Measurements from ENCODE around the gene MYBPC2. TPM values are rescaled to one million over a fixed set of nuclear protein-coding genes. Genes with fewer than 3 reads are reported as not detected.

The MYBPC2 gene
- polyA plus RNA-seq, 6 donors from 2014 or later, result 0.44 to 6.6 (median 1.2) TPM; not detected in 1

DNA sequence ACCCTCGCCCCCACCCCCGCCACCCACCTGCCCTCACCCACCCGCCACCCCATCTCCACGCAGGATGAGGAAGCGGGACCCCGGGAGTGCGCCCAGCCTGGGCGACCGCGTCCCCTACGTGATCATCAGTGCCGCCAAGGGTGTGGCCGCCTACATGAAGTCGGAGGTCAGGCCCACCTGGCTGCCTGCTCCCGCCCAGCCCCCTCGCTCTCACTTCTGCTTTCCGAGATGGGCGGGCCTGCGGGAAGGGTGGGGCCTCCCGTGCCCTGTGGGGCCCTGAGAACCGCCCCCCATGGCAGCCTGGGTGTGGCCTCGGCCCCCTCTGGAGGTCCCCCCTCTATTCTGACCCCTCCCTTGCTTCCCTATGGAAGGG lies 17.0 kb upstream of the MYBPC2 start:
- peak overlapping the region; percentile 97 to 100 (median 99) for H3K27ac Mint-ChIP-seq
- peak; percentile 98 for DNase-seq
- no peaks in the 10 kb centered on the region for H3K27me3 Mint-ChIP-seq
- H3K9me3 Mint-ChIP-seq, result no peaks in the 10 kb centered on the region
- peak; percentile 71 to 72 for ATAC-seq (ENCODE audit: low read depth in 2 of 2)
- peak overlapping the region; percentile 82 to 98 (median 86) for H3K4me3 Mint-ChIP-seq
- peaks cover 40 to 53% (median 45%) of the 10 kb centered on the region in 3 donors for H3K4me1 Mint-ChIP-seq
- H3K36me3 Mint-ChIP-seq, result peaks cover 7 to 20% of the 10 kb centered on the region in 2 donors

DNA sequence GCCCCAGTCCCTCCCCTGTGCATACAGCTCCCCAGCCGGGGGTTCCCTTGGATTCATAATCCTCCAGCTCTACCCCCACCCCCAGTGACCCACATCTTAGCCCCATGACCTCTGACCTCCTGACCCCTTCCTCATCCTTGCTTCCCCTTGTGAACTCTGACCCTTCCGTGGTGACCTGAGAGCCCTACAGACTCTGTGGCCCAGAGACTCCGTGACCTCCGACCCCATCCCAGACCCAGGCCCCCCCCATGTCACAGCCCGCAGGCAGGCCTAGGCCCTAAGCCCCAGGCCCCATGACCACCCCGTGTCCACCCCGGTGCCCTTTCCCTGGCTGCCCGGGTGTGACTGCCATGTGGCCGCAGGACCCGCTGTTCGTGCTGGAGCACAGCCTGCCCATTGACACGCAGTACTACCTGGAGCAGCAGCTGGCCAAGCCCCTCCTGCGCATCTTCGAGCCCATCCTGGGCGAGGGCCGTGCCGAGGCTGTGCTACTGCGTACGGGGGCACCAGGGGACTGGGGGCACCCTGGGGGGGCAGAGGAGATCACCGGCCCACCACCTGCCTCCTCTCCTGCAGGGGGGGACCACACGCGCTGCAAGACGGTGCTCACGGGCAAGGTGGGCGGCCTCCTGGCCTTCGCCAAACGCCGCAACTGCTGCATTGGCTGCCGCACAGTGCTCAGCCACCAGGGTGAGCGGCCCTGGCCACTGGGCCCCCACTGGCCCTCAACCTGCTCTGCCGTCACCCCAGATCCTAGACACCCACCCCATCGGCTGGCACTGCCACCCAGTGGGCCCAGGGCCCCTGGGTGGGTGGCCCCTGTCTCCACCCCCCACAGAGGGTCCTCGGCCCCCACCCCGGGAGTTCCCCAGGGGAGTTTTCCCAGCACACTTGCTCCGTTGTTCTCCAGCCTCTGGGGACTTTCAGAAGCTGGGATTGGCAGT lies 16.4 kb upstream of the MYBPC2 start:
- no peaks in the 10 kb centered on the region for H3K27me3 Mint-ChIP-seq
- H3K4me3 Mint-ChIP-seq, result peak overlapping the region; percentile 79 to 98 (median 84)
- peak; percentile 21 for DNase-seq

DNA sequence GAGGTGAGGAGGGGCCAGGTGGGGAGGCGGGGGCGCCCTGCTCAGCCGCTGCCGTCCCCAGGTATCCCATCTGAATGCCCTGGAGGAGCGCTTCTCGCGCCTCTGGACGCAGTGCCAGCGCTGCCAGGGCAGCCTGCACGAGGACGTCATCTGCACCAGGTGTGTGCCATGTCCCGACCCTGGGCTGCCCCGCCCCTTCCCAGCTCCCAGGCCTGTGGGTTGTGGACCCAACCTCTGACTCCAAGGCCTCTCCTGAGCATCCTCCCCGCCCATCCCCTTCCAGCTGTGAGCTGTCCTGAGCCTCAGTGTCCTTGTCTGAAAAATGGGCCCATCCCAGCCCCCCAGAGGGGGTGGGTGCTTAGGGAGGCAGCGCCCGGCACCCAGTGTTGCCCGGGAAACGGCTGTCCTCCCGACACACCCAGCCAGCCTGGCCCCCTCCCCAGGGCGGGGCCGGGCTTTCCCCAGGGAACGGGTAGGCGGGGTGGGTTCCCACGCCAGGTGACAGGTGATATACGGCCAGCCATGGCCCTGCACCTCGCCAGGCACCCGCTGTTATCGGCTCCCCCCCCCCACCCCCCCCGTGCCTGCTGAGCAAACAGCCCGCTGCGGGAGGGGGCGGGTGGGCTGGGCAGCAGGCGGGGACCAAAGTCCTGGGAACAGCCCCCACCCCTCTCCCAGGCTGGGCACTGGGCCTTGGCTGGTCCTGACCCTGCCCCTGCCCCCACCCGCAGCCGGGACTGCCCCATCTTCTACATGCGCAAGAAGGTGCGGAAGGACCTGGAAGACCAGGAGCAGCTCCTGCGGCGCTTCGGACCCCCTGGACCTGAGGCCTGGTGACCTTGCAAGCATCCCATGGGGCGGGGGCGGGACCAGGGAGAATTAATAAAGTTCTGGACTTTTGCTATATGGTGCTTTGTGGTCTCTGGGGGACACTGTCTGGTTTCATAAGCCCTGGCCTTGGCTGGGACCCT lies 15.3 kb upstream of the MYBPC2 start:
- Mint-ChIP-seq H3K4me3 (peak overlapping the region; percentile 96 to 100 (median 99)), H3K36me3 (peaks cover 12 to 30% of the 10 kb centered on the region in 2 donors), H3K9me3 (no peaks in the 10 kb centered on the region), H3K27ac (peak overlapping the region; percentile 97 to 99 (median 98)), H3K4me1 (peaks cover 49 to 69% (median 63%) of the 10 kb centered on the region in 3 donors), H3K27me3 (no peaks in the 10 kb centered on the region)
- ATAC-seq (ENCODE audit: low read depth in 2 of 2) (no peak), DNase-seq (peak; percentile 64)

More for the DNA sequence above, 16.4 kb upstream of the MYBPC2 start:
- peaks cover 12 to 25% of the 10 kb centered on the region in 2 donors for H3K36me3 Mint-ChIP-seq
- peaks cover 45 to 60% (median 52%) of the 10 kb centered on the region in 3 donors for H3K4me1 Mint-ChIP-seq
- H3K27ac Mint-ChIP-seq, result peak overlapping the region; percentile 97 to 100 (median 99)
- H3K9me3 Mint-ChIP-seq, result no peaks in the 10 kb centered on the region
- ATAC-seq (ENCODE audit: low read depth in 2 of 2), result no peak

DNA sequence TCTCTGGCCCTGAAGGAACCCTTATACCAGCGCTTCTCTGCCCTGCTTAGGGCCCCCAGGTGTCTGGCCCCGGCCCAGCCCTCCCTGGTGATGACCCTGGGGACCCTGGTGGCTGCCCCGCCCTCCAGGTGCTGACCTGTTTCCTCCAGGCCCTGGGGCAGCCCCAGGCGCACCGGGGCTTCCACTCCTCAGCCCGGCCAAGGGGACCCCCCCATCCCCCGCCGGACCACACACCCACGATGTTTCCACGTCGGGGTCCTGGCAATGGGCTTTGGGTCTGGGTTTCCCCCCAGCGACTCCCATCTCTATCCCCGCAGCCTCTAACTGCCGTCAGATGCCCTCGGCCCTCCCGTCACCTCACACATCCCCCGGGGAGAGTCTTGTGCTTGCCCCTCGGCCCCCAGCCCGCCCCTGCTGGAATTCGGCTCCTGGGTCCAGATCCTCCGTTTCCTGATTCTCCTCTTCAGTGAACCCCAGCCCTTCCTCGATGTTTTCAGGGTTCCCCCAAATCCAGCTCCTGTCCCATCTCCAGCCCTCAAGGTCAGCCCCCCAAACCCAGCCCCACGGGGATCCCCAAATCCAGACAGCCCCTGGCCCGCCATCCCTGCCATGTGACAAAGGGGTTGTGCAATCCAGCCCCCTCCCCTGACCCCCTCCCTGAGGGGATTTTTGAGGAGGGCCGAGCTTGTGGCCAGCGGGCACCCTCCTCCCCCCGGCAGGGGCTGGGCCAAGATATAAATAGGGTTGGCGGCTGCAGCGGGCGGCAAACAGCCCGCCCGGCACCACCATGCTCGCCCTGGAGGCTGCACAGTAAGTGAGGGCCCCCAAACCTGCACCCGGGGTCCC lies 14.3 kb upstream of the MYBPC2 start, which contains the start of gene SPIB:
SPIB (plus strand) TSS at position 763 of the 846 bp plus-strand sequence; CDS start at position 788, 25 bp downstream.
- Mint-ChIP-seq H3K36me3 (peaks cover 12 to 32% of the 10 kb centered on the region in 2 donors), H3K4me3 (peak within 1 kb of the TSS; percentile 96 to 100 (median 99)), H3K27me3 (no peaks in the 10 kb centered on the region), H3K27ac (peak within 1 kb of the TSS; percentile 97 to 99 (median 99)), H3K9me3 (no peaks in the 10 kb centered on the region), H3K4me1 (peaks cover 53 to 73% (median 65%) of the 10 kb centered on the region in 3 donors)
- DNase-seq (peak; percentile 74), ATAC-seq (ENCODE audit: low read depth in 2 of 2) (peak; percentile 5 to 11)

DNA sequence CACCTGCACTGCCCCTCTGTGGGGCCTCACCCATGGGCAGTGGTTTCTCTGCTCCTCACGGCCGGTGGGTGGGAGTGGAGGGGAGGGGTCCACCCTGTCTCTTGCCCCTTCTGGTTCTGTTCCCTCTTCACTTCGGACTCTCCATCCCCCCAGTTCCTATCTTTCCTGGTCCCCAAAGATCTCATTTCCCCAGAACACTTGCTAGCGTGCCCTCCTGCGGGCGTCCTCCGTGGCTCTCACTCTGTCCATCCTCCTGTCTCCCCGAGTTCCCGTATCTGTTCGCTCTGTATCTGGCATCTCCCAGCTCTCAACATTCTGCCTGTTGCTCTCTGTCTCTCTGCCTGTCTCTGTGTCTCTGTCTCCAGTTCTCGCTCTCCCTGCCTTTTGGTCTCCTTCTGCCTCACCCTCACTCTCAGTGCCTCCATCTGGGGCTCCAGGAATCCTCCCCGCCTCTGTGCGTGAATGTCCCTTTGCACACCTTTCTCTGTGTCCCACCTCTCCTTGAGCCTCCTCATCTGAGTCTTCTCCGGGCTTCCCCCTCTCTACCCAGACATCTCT lies 13.6 kb upstream of the MYBPC2 start:
- peaks cover 16 to 32% of the 10 kb centered on the region in 2 donors for H3K36me3 Mint-ChIP-seq
- peaks cover 60 to 80% (median 71%) of the 10 kb centered on the region in 3 donors for H3K4me1 Mint-ChIP-seq
- no peaks in the 10 kb centered on the region for H3K9me3 Mint-ChIP-seq
- peak overlapping the region; percentile 97 to 99 (median 99) for H3K27ac Mint-ChIP-seq
- no peaks in the 10 kb centered on the region for H3K27me3 Mint-ChIP-seq
- peak overlapping the region; percentile 96 to 100 (median 99) for H3K4me3 Mint-ChIP-seq
- ATAC-seq (ENCODE audit: low read depth in 2 of 2) (no peak), DNase-seq (no peak)

DNA sequence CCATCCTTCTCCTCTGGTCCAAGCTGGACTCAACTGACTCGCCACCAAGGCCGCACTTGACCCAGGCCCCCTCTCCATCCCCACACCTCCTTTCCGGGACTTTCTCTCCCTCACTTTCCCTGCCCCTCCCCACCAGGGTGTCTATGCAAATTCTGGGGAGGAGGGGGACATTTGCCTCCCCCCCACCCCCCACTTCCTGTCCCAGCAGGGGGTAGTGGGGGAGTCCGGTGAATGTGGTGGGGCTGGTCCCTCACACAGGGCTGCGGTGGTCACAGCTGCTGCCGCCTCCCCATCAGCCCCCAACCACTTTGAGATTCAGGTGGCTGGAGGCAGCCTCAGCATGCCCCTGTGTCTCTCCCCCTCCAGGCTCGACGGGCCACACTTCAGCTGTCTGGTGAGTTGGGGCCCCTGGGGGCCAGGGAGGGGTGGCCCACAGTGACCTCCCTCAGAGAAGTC lies 13.1 kb upstream of the MYBPC2 start:
- Mint-ChIP-seq H3K4me1 (peaks cover 58 to 80% (median 73%) of the 10 kb centered on the region in 3 donors), H3K4me3 (peak overlapping the region; percentile 96 to 100 (median 99)), H3K27me3 (no peaks in the 10 kb centered on the region), H3K27ac (peak overlapping the region; percentile 97 to 99 (median 99)), H3K36me3 (peaks cover 18 to 32% of the 10 kb centered on the region in 2 donors), H3K9me3 (no peaks in the 10 kb centered on the region)
- peak; percentile 70 for DNase-seq
- no peak for ATAC-seq (ENCODE audit: low read depth in 2 of 2)

DNA sequence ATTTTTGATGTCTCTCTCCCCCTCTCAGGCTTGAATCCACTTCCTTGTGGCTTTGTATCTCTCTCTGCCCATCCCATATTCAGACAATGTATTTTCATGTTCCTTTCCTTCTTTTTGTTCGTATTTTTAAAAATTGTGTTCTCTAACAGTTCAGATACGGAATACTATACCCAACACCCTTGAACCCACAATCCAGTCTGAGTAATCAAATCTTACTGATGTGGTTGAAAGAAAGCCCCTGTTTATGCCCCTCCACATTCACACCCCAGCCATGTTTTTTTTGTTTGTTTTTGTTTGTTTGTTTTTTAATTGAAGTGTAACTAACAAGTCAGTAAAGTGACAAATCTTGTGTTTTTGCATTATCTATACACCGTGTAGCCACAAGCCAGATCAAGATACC lies 12.6 kb upstream of the MYBPC2 start:
- DNase-seq (no peak), ATAC-seq (ENCODE audit: low read depth in 2 of 2) (no peak)
- H3K27me3 Mint-ChIP-seq, result no peaks in the 10 kb centered on the region
- H3K4me1 Mint-ChIP-seq, result peaks cover 53 to 75% (median 68%) of the 10 kb centered on the region in 3 donors
- H3K27ac Mint-ChIP-seq, result peak overlapping the region; percentile 95 to 99 (median 98)
- H3K4me3 Mint-ChIP-seq, result peak overlapping the region; percentile 96 to 100 (median 99)
- peaks cover 18 to 32% of the 10 kb centered on the region in 2 donors for H3K36me3 Mint-ChIP-seq
- no peaks in the 10 kb centered on the region for H3K9me3 Mint-ChIP-seq

DNA sequence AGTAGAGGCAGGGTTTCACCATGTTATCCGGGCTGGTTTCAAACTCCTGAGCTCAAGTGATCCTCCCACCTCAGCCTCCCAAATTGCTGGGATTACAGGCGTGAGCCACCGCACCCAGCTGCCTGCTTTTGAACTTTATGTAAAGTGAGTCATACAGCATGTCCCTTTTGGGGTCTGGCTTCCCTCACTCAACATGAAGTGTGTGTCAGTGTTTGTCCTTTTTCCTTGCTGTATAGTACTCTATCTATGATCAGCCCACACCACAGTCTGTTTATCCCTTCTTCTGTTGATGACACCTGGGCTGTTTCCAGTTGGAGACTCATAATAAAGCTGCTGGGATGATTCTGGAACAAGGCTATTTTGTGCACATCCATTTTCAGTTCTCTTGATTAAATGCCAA lies 11.9 kb upstream of the MYBPC2 start:
- Mint-ChIP-seq H3K27me3 (no peaks in the 10 kb centered on the region), H3K4me3 (peak overlapping the region; percentile 96 to 100 (median 99)), H3K4me1 (peaks cover 50 to 68% (median 65%) of the 10 kb centered on the region in 3 donors), H3K27ac (peak overlapping the region in 4 of 6 donors; percentile 87 to 99 (median 98)), H3K9me3 (no peaks in the 10 kb centered on the region), H3K36me3 (peaks cover 18 to 32% of the 10 kb centered on the region in 2 donors)
- DNase-seq, result no peak
- no peak for ATAC-seq (ENCODE audit: low read depth in 2 of 2)

DNA sequence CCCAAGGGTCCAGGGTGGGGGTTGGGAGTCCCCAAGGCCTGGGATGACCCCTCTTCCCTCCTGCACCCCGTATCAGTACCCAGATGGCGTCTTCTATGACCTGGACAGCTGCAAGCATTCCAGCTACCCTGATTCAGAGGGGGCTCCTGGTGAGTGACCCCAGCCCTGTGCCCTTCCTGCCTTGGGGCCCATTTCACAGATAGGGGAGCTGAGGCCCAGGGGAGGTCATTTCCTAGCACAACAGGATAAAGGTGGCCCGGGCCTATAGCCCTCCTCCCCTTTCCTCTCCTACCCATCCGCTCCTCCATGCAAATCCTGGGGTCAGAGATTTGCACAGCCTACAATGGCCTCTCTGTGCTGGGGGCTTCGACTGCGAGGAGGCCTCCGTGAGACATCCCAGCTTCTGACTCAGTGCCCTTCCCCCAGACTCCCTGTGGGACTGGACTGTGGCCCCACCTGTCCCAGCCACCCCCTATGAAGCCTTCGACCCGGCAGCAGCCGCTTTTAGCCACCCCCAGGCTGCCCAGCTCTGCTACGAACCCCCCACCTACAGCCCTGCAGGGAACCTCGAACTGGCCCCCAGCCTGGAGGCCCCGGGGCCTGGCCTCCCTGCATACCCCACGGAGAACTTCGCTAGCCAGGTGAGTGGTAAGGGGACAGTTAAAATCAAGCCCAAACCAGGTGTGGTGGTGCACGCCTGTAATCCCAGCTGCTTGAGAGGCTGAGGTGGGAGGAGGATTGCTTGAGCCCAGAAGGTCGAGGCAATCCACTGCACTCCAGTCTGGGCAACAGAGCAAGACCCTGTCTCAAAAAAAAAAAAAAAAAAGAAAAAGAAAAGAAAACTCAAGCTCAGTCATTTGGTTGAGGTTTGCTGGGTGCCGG lies 10.1 kb upstream of the MYBPC2 start:
- no peaks in the 10 kb centered on the region for H3K27me3 Mint-ChIP-seq
- H3K4me1 Mint-ChIP-seq, result peaks cover 50 to 71% (median 55%) of the 10 kb centered on the region in 3 donors
- peak overlapping the region in 5 of 6 donors; percentile 74 to 97 (median 96) for H3K27ac Mint-ChIP-seq

DNA sequence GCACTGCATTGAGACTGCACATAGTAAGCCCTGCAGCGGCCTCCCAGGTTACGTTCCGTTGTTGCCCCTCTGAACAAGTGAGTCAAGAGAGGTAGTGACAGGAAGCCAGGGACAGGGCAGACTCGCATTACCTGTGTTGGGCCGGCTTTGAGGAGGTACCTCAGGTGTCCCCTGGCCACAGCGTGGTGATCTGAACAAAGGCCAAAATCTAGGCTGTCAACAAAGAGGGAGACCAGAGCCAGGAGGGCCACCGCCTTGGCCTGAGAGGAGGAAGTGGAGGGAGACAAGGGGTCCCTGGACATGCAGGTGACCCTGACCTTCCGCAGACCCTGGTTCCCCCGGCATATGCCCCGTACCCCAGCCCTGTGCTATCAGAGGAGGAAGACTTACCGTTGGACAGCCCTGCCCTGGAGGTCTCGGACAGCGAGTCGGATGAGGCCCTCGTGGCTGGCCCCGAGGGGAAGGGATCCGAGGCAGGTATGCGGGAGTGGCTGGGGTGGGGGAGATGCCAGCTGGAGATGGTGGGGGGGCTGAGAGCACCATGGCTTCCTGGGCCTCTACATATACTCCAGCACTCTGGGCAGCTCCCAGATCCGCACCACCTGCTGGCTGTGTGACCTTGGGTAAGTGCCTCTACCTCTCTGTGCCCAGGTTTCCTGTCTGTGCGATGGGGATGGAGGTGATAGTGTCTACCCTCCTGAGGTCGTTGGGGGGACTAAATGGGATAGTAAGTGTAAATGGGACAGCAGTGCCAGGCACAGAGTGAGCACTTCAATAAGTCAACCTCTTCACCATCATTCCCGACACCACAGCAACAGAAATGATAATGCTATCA lies 9.2 kb upstream of the MYBPC2 start:
- H3K4me1 Mint-ChIP-seq, result peaks cover 47 to 74% (median 60%) of the 10 kb centered on the region in 3 donors

More for the DNA sequence above, 10.1 kb upstream of the MYBPC2 start:
- H3K36me3 Mint-ChIP-seq, result peaks cover 18 to 32% of the 10 kb centered on the region in 2 donors
- H3K4me3 Mint-ChIP-seq, result peak overlapping the region; percentile 96 to 100 (median 99)
- H3K9me3 Mint-ChIP-seq, result no peaks in the 10 kb centered on the region
- ATAC-seq (ENCODE audit: low read depth in 2 of 2) (no peak), DNase-seq (no peak)

More for the DNA sequence above, 9.2 kb upstream of the MYBPC2 start:
- H3K9me3 Mint-ChIP-seq, result no peaks in the 10 kb centered on the region
- H3K36me3 Mint-ChIP-seq, result peaks cover 18 to 32% of the 10 kb centered on the region in 2 donors
- no peak for DNase-seq
- H3K27me3 Mint-ChIP-seq, result no peaks in the 10 kb centered on the region
- H3K27ac Mint-ChIP-seq, result peak overlapping the region in 5 of 6 donors; percentile 54 to 97 (median 91)
- no peak for ATAC-seq (ENCODE audit: low read depth in 2 of 2)
- H3K4me3 Mint-ChIP-seq, result peak overlapping the region in 5 of 8 donors; percentile 16 to 99 (median 40)
